RWPE2 (cell line): ENCODE measurements around the gene WDR82.
A peak's percentile ranks its signal among the peaks of the same experiment; 100 is the strongest.

Source experiments
- ATAC-seq: fragments of 200-7000 bp; cut with Tn5 transposase; 3 replicates; pipeline ENCODE4 v1.9.1; 2021; ENCODE audit warnings: low read depth
- DNase-seq: peaks from one replicate; pipeline ENCODE4 v3.0.0-alpha.2; 2020; ENCODE audit warnings: low spot score
- H3K27ac ChIP-seq: fragments of 450-650 bp; 2 replicates; pipeline ENCODE4 v1.5.1; 2017; ENCODE audit warnings: mild to moderate bottlenecking; ENCODE audit not compliant: poor library complexity, severe bottlenecking
- H3K27me3 ChIP-seq: fragments of 250-450 bp; sonication (Bioruptor Pico); 2 replicates; pipeline ENCODE4 v1.5.1; 2021; ENCODE audit warnings: mild to moderate bottlenecking, moderate library complexity; ENCODE audit not compliant: insufficient read depth, poor library complexity, severe bottlenecking
- H3K36me3 ChIP-seq: fragments of 250-450 bp; sonication (Bioruptor Pico); 2 replicates; pipeline ENCODE4 v1.5.1; 2020; ENCODE audit warnings: low read depth, mild to moderate bottlenecking, moderate library complexity
- H3K4me1 ChIP-seq: fragments of 250-450 bp; sonication (Bioruptor Pico); 2 replicates; pipeline ENCODE4 v1.5.1; 2021; ENCODE audit warnings: mild to moderate bottlenecking, moderate library complexity; ENCODE audit not compliant: insufficient read depth, poor library complexity, severe bottlenecking
- H3K4me3 ChIP-seq: fragments of 250-450 bp; sonication (Bioruptor Pico); 2 replicates; pipeline ENCODE4 v1.5.1; 2021; ENCODE audit warnings: mild to moderate bottlenecking, moderate library complexity; ENCODE audit not compliant: severe bottlenecking
- H3K9me3 ChIP-seq: fragments of 250-450 bp; sonication (Bioruptor Pico); 2 replicates; pipeline ENCODE4 v1.5.1; 2021; ENCODE audit warnings: mild to moderate bottlenecking, moderate library complexity; ENCODE audit not compliant: severe bottlenecking
- CTCF ChIP-seq: fragments of 450-650 bp; IDR thresholded peaks from one replicate; pipeline ENCODE4 v1.5.1; 2017; ENCODE audit warnings: mild to moderate bottlenecking, moderate library complexity; ENCODE audit not compliant: poor library complexity, severe bottlenecking

Gene WDR82

GRCh38 chr3:52228751-52229291 is 49.6 kb downstream of the WDR82 start:
- Histone ChIP-seq H3K4me3 (no peak overlapping the region), H3K4me1 (no peaks in the 10 kb centered on the region), H3K27ac (no peak overlapping the region), H3K27me3 (no peaks in the 10 kb centered on the region), H3K9me3 (no peaks in the 10 kb centered on the region), H3K36me3 (peaks cover 45% of the 10 kb centered on the region)
- TF ChIP-seq CTCF: no peak
- no peak for ATAC-seq
- DNase-seq: peak; percentile 48

GRCh38 chr3:52228266-52228665 is 50.2 kb downstream of the WDR82 start:
- Histone ChIP-seq H3K27ac (no peak overlapping the region), H3K9me3 (no peaks in the 10 kb centered on the region), H3K4me3 (no peak overlapping the region), H3K36me3 (peaks cover 42% of the 10 kb centered on the region), H3K4me1 (no peaks in the 10 kb centered on the region), H3K27me3 (no peaks in the 10 kb centered on the region)
- no peak for TF ChIP-seq CTCF
- ATAC-seq: no peak
- DNase-seq: peak; percentile 38

GRCh38 chr3:52227766-52228165 is 50.7 kb downstream of the WDR82 start:
- no peaks in the 10 kb centered on the region for H3K27me3 ChIP-seq
- H3K4me3 ChIP-seq: no peak overlapping the region
- DNase-seq: no peak
- H3K36me3 ChIP-seq: peaks cover 37% of the 10 kb centered on the region
- ATAC-seq: no peak
- H3K4me1 ChIP-seq: no peaks in the 10 kb centered on the region
- H3K27ac ChIP-seq: no peak overlapping the region
- no peaks in the 10 kb centered on the region for H3K9me3 ChIP-seq
- no peak for TF ChIP-seq CTCF

GRCh38 chr3:52227117-52227516 is 51.3 kb downstream of the WDR82 start:
- ATAC-seq: no peak

More at GRCh38 chr3:52227117-52227516, 51.3 kb downstream of the WDR82 start:
- Histone ChIP-seq H3K4me1 (no peaks in the 10 kb centered on the region), H3K27me3 (no peaks in the 10 kb centered on the region), H3K27ac (no peak overlapping the region), H3K9me3 (no peaks in the 10 kb centered on the region), H3K4me3 (no peak overlapping the region), H3K36me3 (peaks cover 30% of the 10 kb centered on the region)
- DNase-seq: no peak
- peak; percentile 23 for TF ChIP-seq CTCF
